Activated CD8-positive, alpha-beta memory T cell treated with anti-CD3 and anti-CD28 coated beads, Interleukin-2, amount 50 U/mL, for 4 hours (primary cell): ENCODE results near the gene EML1.
"Not testable (repeated sequence)": the region's sequence is repeated elsewhere in the genome, so short reads cannot be mapped to it uniquely, and the experiment has no call there.

Source experiments
- DNase-seq: peaks from one replicate; pipeline ENCODE4 v3.0.0-alpha.2; 2020

EML1 gene

GRCh38 chr14:99945732-99946651, 152.8 kb downstream of the EML1 start:
- DNase-seq = no peak

GRCh38 chr14:99946652-99947489, 153.7 kb downstream of the EML1 start:
- peak; percentile 64 for DNase-seq

GRCh38 chr14:99947695-99948094, 154.5 kb downstream of the EML1 start:
- DNase-seq = no peak

GRCh38 chr14:99949011-99949732, 156.0 kb downstream of the EML1 start:
- not testable (repeated sequence) for DNase-seq

GRCh38 chr14:99950181-99950580, 157.0 kb downstream of the EML1 start:
- no peak for DNase-seq

- no peak for DNase-seq
These were observed 157.9 kb downstream of the EML1 start for GRCh38 chr14:99951085-99951484.

GRCh38 chr14:99952039-99952438, 158.8 kb downstream of the EML1 start:
- no peak for DNase-seq

- no peak for DNase-seq
These were observed 159.2 kb downstream of the EML1 start for GRCh38 chr14:99952453-99952852.

GRCh38 chr14:99955826-99956455, 162.7 kb downstream of the EML1 start:
- no peak for DNase-seq

GRCh38 chr14:99958380-99958779, 165.2 kb downstream of the EML1 start:
- no peak for DNase-seq

GRCh38 chr14:99961826-99962518, 168.8 kb downstream of the EML1 start:
- no peak for DNase-seq

GRCh38 chr14:99964979-99965378, 171.8 kb downstream of the EML1 start:
- DNase-seq = no peak

- DNase-seq = no peak
These were observed 173.0 kb downstream of the EML1 start for GRCh38 chr14:99966037-99966835.

GRCh38 chr14:99966912-99967311, 173.7 kb downstream of the EML1 start:
- DNase-seq = no peak

- no peak for DNase-seq
These were observed 175.1 kb downstream of the EML1 start for GRCh38 chr14:99968191-99968920.

- no peak for DNase-seq
These were observed 175.7 kb downstream of the EML1 start for GRCh38 chr14:99968941-99969340.

GRCh38 chr14:99969673-99970322, 176.6 kb downstream of the EML1 start:
- no peak for DNase-seq

- peak; percentile 82 for DNase-seq
These were observed 178.1 kb downstream of the EML1 start for GRCh38 chr14:99971087-99971940.
